Lung (tissue), 12 donors: ENCODE measurements around the gene FFAR1. TPM values are rescaled to one million over a fixed set of nuclear protein-coding genes. Genes with fewer than 3 reads are reported as not detected.
"Not testable (repeated sequence)": the region's sequence is repeated elsewhere in the genome, so short reads cannot be mapped to it uniquely, and the experiment has no call there.

Source experiments
- ATAC-seq: fragments of 200-7000 bp; cut with Tn5 transposase; one replicate; pipeline ENCODE4 v1.9.1; 2020; ENCODE audit warnings: moderate number of reproducible peaks; ENCODE audit not compliant: insufficient read depth, low FRiP score
- DNase-seq, 3 donors: peaks; one replicate each; pipeline ENCODE4 v3.0.0-alpha.2; 2013 to 2017
- H3K27ac ChIP-seq, 2 donors: one replicate each; pipeline ENCODE4 v1.5.1; 2013; ENCODE audit warnings: mild to moderate bottlenecking in 2 of 2, moderate library complexity in 2 of 2, control low read depth in 1 of 2, inconsistent platforms in 1 of 2, low read depth in 1 of 2, low read length in 1 of 2
- H3K27me3 ChIP-seq, 3 donors: one replicate each; pipeline ENCODE4 v1.5.1; 2013; ENCODE audit warnings: low read length in 2 of 3; ENCODE audit not compliant: control insufficient read depth in 3 of 3, insufficient read depth in 3 of 3
- H3K36me3 ChIP-seq, 4 donors: one replicate each; pipeline ENCODE4 v1.5.1; 2013; ENCODE audit warnings: low read length in 4 of 4, mild to moderate bottlenecking in 1 of 4, moderate library complexity in 1 of 4; ENCODE audit not compliant: control insufficient read depth in 4 of 4, insufficient read depth in 4 of 4
- H3K4me1 ChIP-seq, 5 donors: one replicate each; pipeline ENCODE4 v1.5.1; 2013; ENCODE audit warnings: low read length in 5 of 5, mild to moderate bottlenecking in 2 of 5, moderate library complexity in 1 of 5; ENCODE audit not compliant: control insufficient read depth in 5 of 5, insufficient read depth in 5 of 5
- H3K4me3 ChIP-seq: one replicate; pipeline ENCODE4 v1.5.1; 2013; ENCODE audit warnings: mild to moderate bottlenecking, control low read depth, moderate library complexity
- H3K9ac ChIP-seq, 2 donors: one replicate each; pipeline ENCODE4 v1.5.1; 2013; ENCODE audit warnings: low read length in 2 of 2, control low read depth in 1 of 2; ENCODE audit not compliant: insufficient read depth in 1 of 2
- H3K9me3 ChIP-seq, 4 donors: one replicate each; pipeline ENCODE4 v1.5.1; 2013; ENCODE audit warnings: low read length in 3 of 4, mild to moderate bottlenecking in 1 of 4, moderate library complexity in 1 of 4; ENCODE audit not compliant: control insufficient read depth in 4 of 4, insufficient read depth in 3 of 4
- WGBS, 2 donors: extraction: QIAGEN DNeasy Blood & Tissue Kit; methylation state at CpG; one replicate each; pipeline ENCODE4 v1.1.7; 2013; 5-methylcytosine and 5-hydroxymethylcytosine counted together
- polyA plus RNA-seq, 2 donors: library from polyadenylated mRNA; stranded (reverse); fragments of 200-250 nt; gene quantifications; one replicate each; pipeline ENCODE4 v1.2.1, GENCODE V29; 2013
- total RNA-seq, 2 donors: library from RNA; depleted of rRNA in 1 of 2; stranded (reverse); fragments of >200 nt in 1 of 2; gene quantifications; one replicate each; pipeline ENCODE4 v1.2.1, GENCODE V29; 2014 to 2021
- TF ChIP-seq, protein P1 (sequence below): IDR thresholded peaks from 2 replicates; pipeline ENCODE4 v1.5.1; 2012; ENCODE audit warnings: mild to moderate bottlenecking; ENCODE audit errors: control extremely low read depth, extremely low read depth
- donor health status: control.
- donor health status: control.
- donor health status: Bipolar disorder and iron deficiency.
- donor health status: healthy.
- donor health status: DM: yes; HTN: yes; CAD: no.

FFAR1 gene
- total and polyA plus RNA-seq, 4 donors: 0.06 to 1.1 (median 0.43) TPM

DNA sequence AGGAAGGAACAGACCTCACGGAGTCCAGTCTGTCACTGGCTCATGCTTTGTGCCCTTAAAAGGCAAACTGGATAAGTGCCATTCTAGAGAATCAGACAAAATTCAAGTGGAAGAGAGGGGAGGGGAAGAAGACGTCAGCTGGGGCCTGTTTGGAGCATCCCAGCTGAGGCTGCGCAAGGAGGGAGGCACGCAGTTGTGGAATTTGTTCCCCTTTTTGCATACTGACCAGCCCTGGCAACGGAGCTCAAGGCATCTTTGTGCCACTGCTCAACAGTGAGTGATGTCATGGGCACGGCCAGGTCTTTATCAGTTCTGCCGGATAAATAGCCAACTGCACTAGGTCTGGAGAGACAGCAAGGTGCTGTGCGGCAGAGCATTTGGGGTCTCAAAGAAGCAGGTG is 23.0 kb downstream of the FFAR1 start, which contains the start of gene GPR42:
Gene GPR42, plus strand, starts transcription at position 347 of the 400 bp plus-strand sequence. CDS start 292 bp downstream, outside the sequence.
- Histone ChIP-seq H3K4me1 (peaks cover 0 to under 1% (median 0%) of the 10 kb centered on the region in 5 donors), H3K9me3 (peaks cover 0 to 3% (median 0%) of the 10 kb centered on the region in 4 donors), H3K36me3 (no peaks in the 10 kb centered on the region), H3K4me3 (no peak within 1 kb of the TSS), H3K9ac (no peak within 1 kb of the TSS), H3K27me3 (peaks cover 0 to 4% (median 0%) of the 10 kb centered on the region in 3 donors), H3K27ac (no peak within 1 kb of the TSS)
- 88% methylated on average over 7 of the region's 8 CpGs; no CpG with 5 or more reads in 1 of the 2 donors for WGBS, 2 donors
- no peak for DNase-seq
- TF ChIP-seq, protein P1, sequence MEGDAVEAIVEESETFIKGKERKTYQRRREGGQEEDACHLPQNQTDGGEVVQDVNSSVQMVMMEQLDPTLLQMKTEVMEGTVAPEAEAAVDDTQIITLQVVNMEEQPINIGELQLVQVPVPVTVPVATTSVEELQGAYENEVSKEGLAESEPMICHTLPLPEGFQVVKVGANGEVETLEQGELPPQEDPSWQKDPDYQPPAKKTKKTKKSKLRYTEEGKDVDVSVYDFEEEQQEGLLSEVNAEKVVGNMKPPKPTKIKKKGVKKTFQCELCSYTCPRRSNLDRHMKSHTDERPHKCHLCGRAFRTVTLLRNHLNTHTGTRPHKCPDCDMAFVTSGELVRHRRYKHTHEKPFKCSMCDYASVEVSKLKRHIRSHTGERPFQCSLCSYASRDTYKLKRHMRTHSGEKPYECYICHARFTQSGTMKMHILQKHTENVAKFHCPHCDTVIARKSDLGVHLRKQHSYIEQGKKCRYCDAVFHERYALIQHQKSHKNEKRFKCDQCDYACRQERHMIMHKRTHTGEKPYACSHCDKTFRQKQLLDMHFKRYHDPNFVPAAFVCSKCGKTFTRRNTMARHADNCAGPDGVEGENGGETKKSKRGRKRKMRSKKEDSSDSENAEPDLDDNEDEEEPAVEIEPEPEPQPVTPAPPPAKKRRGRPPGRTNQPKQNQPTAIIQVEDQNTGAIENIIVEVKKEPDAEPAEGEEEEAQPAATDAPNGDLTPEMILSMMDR: no peak
- no peak for ATAC-seq

DNA sequence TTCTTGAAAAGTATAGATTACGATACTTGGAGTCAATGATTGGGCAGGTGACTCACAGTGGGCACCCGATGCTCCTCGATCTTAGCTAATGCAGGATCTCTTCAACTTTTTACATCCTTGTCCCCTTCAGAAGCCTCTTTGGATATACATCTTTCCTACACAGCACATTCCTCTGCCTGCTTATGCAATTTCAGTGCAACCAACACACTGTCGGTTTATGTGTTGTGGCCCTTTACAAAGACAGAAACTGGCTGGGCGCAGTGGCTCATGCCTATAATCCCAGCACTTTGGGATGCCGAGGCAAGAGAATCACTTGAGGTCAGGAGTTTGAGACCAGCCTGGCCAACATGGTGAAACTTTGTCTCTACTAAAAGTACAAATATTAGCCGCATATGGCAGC is 25.8 kb downstream of the FFAR1 start:
- Histone ChIP-seq H3K9ac (no peak overlapping the region), H3K27ac (no peak overlapping the region), H3K27me3 (no peaks in the 10 kb centered on the region), H3K4me3 (no peak overlapping the region), H3K4me1 (peaks cover 0 to 3% (median 0%) of the 10 kb centered on the region in 5 donors), H3K36me3 (no peaks in the 10 kb centered on the region), H3K9me3 (peaks cover 0 to 3% (median 0%) of the 10 kb centered on the region in 4 donors)
- DNase-seq (no peak), ATAC-seq (no peak)
- 79 to 89% methylated on average over 7 of the region's 7 CpGs for WGBS, 2 donors
- TF ChIP-seq, protein P1: no peak

DNA sequence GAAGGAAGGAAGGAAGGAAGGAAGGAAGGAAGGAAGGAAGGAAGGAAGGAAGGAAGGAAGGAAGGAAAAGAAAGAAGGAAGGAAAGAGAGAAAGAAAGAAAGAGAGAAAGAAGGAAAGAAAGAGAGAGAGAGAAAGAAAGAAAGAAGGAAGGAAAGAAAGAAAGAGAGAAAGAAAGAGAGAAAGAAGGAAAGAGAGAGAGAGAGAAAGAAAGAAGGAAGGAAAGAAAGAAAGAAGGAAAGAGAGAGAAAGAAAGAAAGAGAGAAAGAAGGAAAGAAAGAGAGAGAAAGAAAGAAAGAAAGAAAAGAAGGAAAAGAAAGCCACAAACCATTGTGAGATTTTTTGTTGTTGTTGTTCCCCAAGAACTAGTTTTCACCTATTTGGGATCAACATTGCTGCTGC is 26.3 kb downstream of the FFAR1 start:
- not testable (repeated sequence) for H3K27me3 ChIP-seq, H3K36me3 ChIP-seq, DNase-seq, H3K9me3 ChIP-seq, H3K4me1 ChIP-seq, H3K9ac ChIP-seq, ATAC-seq, H3K4me3 ChIP-seq, H3K27ac ChIP-seq

DNA sequence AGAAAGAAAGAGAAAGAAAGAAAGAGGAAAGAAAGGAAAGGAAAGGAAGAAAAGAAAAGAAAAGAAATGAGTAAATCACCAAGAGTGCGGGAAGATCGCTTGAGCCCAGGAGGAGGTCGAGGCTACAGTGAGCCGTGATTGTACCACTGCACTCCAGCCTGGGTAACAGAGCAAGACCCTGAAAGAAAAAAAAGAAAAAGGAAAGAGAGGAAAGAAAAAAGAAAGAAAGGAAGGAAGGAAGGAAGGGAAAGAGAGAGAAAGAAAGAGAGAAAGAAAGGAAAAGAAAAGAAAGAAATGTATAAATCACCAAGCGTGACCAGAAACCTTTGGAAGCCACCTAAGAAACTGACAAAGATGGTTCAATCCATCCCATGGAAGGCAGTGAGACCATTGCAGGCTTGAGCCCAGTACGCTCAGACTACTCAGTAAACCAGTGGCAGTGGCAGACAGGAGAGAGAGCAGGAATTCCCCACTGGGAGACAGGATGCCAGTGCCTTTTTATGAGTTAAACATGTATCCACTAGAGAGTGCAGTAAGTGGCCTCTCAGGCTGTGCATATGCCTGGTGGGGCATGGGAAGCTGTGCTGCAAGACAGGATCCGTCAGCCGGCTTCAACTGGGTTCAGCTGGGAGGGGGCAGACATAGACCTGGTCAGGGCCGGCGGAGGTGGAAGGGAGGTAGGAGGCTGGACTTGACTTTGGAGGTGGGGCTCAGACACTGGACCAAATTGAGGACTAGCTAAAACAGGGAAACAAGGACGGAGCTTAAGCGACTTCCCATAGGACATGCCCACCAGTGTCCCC is 28.0 kb downstream of the FFAR1 start:
- H3K9me3 ChIP-seq: no peaks in the 10 kb centered on the region
- TF ChIP-seq, protein P1: no peak
- H3K4me1 ChIP-seq: peaks cover 0 to 3% (median 0%) of the 10 kb centered on the region in 5 donors
- H3K9ac ChIP-seq: no peak overlapping the region
- no peaks in the 10 kb centered on the region for H3K27me3 ChIP-seq
- ATAC-seq (no peak), DNase-seq (peak in 2 of 3 donors; percentile 6 to 45)
- no peak overlapping the region for H3K4me3 ChIP-seq
- 82 to 88% methylated on average over 12 of the region's 12 CpGs for WGBS, 2 donors
- H3K36me3 ChIP-seq: no peaks in the 10 kb centered on the region
- H3K27ac ChIP-seq: no peak overlapping the region
